ENCODE results near the gene PGC. TPM values are rescaled to one million over a fixed set of nuclear protein-coding genes. Genes with fewer than 3 reads are reported as not detected.

PGC gene
- total RNA-seq, 2 donors from 2014 or later = not detected

DNA sequence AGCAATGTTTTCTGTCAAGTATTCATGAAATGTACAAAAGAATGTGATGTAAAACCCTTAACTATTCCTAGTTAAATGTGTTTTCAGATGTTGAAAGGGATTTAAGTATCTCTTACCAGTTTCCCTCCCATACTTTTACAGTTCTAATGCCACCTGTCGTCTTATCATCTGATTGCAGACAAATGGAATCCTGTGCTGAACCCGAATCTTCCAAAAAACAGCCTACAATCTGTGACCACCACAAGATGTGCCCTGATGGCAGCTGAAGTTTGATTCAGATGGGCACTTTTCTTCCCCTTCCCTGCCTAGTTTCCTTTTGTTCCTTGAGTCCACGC, 42.2 kb upstream of the PGC start:
- Histone ChIP-seq H3K27me3 (no peaks in the 10 kb centered on the region), H3K36me3 (peaks cover 34% of the 10 kb centered on the region), H3K27ac (no peak overlapping the region), H3K4me1 (peaks cover 0 to 50% of the 10 kb centered on the region in 2 donors), H3K9me3 (no peaks in the 10 kb centered on the region), H3K4me3 (no peak overlapping the region)
- no peak for TF ChIP-seq CTCF (IDR thresholded peaks at IDR 0.05)
- no peak for DNase-seq (ENCODE audit: low spot score)

- TF ChIP-seq CTCF (IDR thresholded peaks at IDR 0.05) = peak; percentile 68 to 88
- peak; percentile 95 for DNase-seq (ENCODE audit: low spot score)
- peaks cover 31% of the 10 kb centered on the region for H3K36me3 ChIP-seq
Observed at GRCh38 chr6:41787219-41787917, 40.2 kb upstream of the PGC start, which contains the start of gene TOMM6. Gene TOMM6, plus strand, starts transcription at chr6:41787694. Its CDS starts 4 bp downstream, at chr6:41787698.

GRCh38 chr6:41786451-41787218, 39.4 kb upstream of the PGC start:
- Histone ChIP-seq H3K9me3 (no peaks in the 10 kb centered on the region), H3K4me1 (peaks cover 0 to 50% of the 10 kb centered on the region in 2 donors), H3K36me3 (peaks cover 24% of the 10 kb centered on the region), H3K27ac (peak overlapping the region; percentile 88 to 96), H3K27me3 (no peaks in the 10 kb centered on the region), H3K4me3 (peak overlapping the region; percentile 80 to 81)
- TF ChIP-seq CTCF (IDR thresholded peaks at IDR 0.05) = peak; percentile 92 to 96
- DNase-seq (ENCODE audit: low spot score) = peak; percentile 86

More at GRCh38 chr6:41787219-41787917, 40.2 kb upstream of the PGC start, which contains the start of gene TOMM6:
- Histone ChIP-seq H3K4me3 (peak within 1 kb of the TSS; percentile 80 to 81), H3K27ac (peak within 1 kb of the TSS; percentile 88 to 96), H3K4me1 (peaks cover 0 to 52% of the 10 kb centered on the region in 2 donors), H3K9me3 (no peaks in the 10 kb centered on the region), H3K27me3 (no peaks in the 10 kb centered on the region)

GRCh38 chr6:41785689-41786450, 38.7 kb upstream of the PGC start:
- peaks cover 16% of the 10 kb centered on the region for H3K36me3 ChIP-seq
- peaks cover 0 to 52% of the 10 kb centered on the region in 2 donors for H3K4me1 ChIP-seq
- no peaks in the 10 kb centered on the region for H3K9me3 ChIP-seq
- peak overlapping the region; percentile 80 to 81 for H3K4me3 ChIP-seq
- TF ChIP-seq CTCF (IDR thresholded peaks at IDR 0.05) = no peak
- no peaks in the 10 kb centered on the region for H3K27me3 ChIP-seq
- no peak for DNase-seq (ENCODE audit: low spot score)
- H3K27ac ChIP-seq = peak overlapping the region; percentile 88 to 96

- H3K27ac ChIP-seq = no peak overlapping the region
- peaks cover 0 to 54% of the 10 kb centered on the region in 2 donors for H3K4me1 ChIP-seq
- no peak overlapping the region for H3K4me3 ChIP-seq
- peaks cover 13% of the 10 kb centered on the region for H3K36me3 ChIP-seq
- TF ChIP-seq CTCF (IDR thresholded peaks at IDR 0.05) = no peak
- no peak for DNase-seq (ENCODE audit: low spot score)
- H3K9me3 ChIP-seq = no peaks in the 10 kb centered on the region
- H3K27me3 ChIP-seq = no peaks in the 10 kb centered on the region
Observed at GRCh38 chr6:41785254-41785653, 38.1 kb upstream of the PGC start.
